WTC11 (cell line): ENCODE data around the gene SRC. TPM values are rescaled to one million over a fixed set of nuclear protein-coding genes. Genes with fewer than 3 reads are reported as not detected.
A peak's percentile ranks its signal among the peaks of the same experiment; 100 is the strongest.

Source experiments
- ATAC-seq: fragments of 200-7000 bp; cut with Tn5 transposase; 2 replicates; pipeline ENCODE4 v1.10.0; 2021; ENCODE audit warnings: mild to moderate bottlenecking, moderate library complexity
- CTCF ChIA-PET: fragments of 300-600 bp; sonication (Branson Sonifier 250); formaldehyde crosslinking; loops from one replicate; lab custom pipeline; 2021; ENCODE audit warnings: antibody characterized with exemption; lab: Charles Lee
- POLR2A ChIA-PET: fragments of 350-600 bp; sonication (Branson Sonifier 250); formaldehyde crosslinking; loops from one replicate; lab custom pipeline; 2021; ENCODE audit warnings: antibody characterized with exemption; lab: Charles Lee
- DNase-seq: peaks from one replicate; pipeline ENCODE4 v3.0.0; 2021; ENCODE audit warnings: low spot score
- H3K27ac Mint-ChIP-seq: 2 replicates; pipeline ENCODE4 v1.8.0; 2021; ENCODE audit warnings: mixed read lengths
- H3K27me3 Mint-ChIP-seq: 2 replicates; pipeline ENCODE4 v1.8.0; 2021; ENCODE audit warnings: low read depth, mild to moderate bottlenecking, moderate library complexity, mixed read lengths
- H3K36me3 Mint-ChIP-seq: 2 replicates; pipeline ENCODE4 v1.8.0; 2021; ENCODE audit warnings: mixed read lengths
- H3K4me1 Mint-ChIP-seq: 2 replicates; pipeline ENCODE4 v1.8.0; 2022; ENCODE audit warnings: mixed read lengths
- H3K4me3 Mint-ChIP-seq: 2 replicates; pipeline ENCODE4 v1.8.0; 2021; ENCODE audit warnings: mild to moderate bottlenecking, moderate library complexity, mixed read lengths
- H3K9me3 Mint-ChIP-seq: 2 replicates; pipeline ENCODE4 v1.8.0; 2021; ENCODE audit warnings: mixed read lengths
- E2F1 ChIP-seq: sonication (generic); formaldehyde crosslinking; IDR thresholded peaks from 2 replicates; pipeline ENCODE4 v1.8.0; 2022; ENCODE audit warnings: mild to moderate bottlenecking, missing genetic modification reagents
- ESRRA ChIP-seq: sonication (generic); formaldehyde crosslinking; IDR thresholded peaks from 2 replicates; pipeline ENCODE4 v1.8.1; 2022; ENCODE audit warnings: mild to moderate bottlenecking, missing genetic modification reagents, borderline replicate concordance
- GABPB1 ChIP-seq: sonication (generic); formaldehyde crosslinking; IDR thresholded peaks from 2 replicates; pipeline ENCODE4 v1.8.1; 2023; ENCODE audit warnings: mild to moderate bottlenecking, missing genetic modification reagents
- GTF2I ChIP-seq: fragments of 250-450 bp; sonication (Bioruptor Pico); conservative IDR thresholded peaks from 2 replicates; pipeline ENCODE4 v1.4.0; 2021; ENCODE audit warnings: mild to moderate bottlenecking
- IRF1 ChIP-seq: sonication (generic); formaldehyde crosslinking; IDR thresholded peaks from 2 replicates; pipeline ENCODE4 v1.8.0; 2023; ENCODE audit warnings: missing genetic modification reagents
- IRF2 ChIP-seq: sonication (generic); formaldehyde crosslinking; IDR thresholded peaks from 2 replicates; pipeline ENCODE4 v1.8.0; 2022; ENCODE audit warnings: low read depth, missing genetic modification reagents, borderline replicate concordance
- MLX ChIP-seq: sonication (generic); formaldehyde crosslinking; IDR thresholded peaks from 2 replicates; pipeline ENCODE4 v1.8.1; 2023; ENCODE audit warnings: mild to moderate bottlenecking, missing genetic modification reagents, moderate library complexity
- MXD4 ChIP-seq: fragments of 250-450 bp; sonication (Bioruptor Pico); IDR thresholded peaks from 2 replicates; pipeline ENCODE4 v1.8.0; 2021; ENCODE audit warnings: mild to moderate bottlenecking, moderate library complexity, borderline replicate concordance
- MYBL2 ChIP-seq: sonication (generic); formaldehyde crosslinking; IDR thresholded peaks from 2 replicates; pipeline ENCODE4 v1.8.1; 2023; ENCODE audit warnings: mild to moderate bottlenecking, moderate library complexity, missing genetic modification reagents
- NR2C2 ChIP-seq: sonication (generic); formaldehyde crosslinking; IDR thresholded peaks from 2 replicates; pipeline ENCODE4 v1.8.0; 2022; ENCODE audit warnings: mild to moderate bottlenecking, missing genetic modification reagents
- RELA ChIP-seq: sonication (generic); formaldehyde crosslinking; IDR thresholded peaks from 2 replicates; pipeline ENCODE4 v1.8.1; 2022; ENCODE audit warnings: missing genetic modification reagents, mild to moderate bottlenecking, borderline replicate concordance
- SMAD3 ChIP-seq: sonication (generic); formaldehyde crosslinking; IDR thresholded peaks from 2 replicates; pipeline ENCODE4 v1.8.0; 2022; ENCODE audit warnings: missing genetic modification reagents, mild to moderate bottlenecking, borderline replicate concordance
- SP1 ChIP-seq: sonication (generic); formaldehyde crosslinking; conservative IDR thresholded peaks from 2 replicates; pipeline ENCODE4 v1.8.1; 2022; ENCODE audit warnings: missing genetic modification reagents
- USF1 ChIP-seq: sonication (generic); formaldehyde crosslinking; IDR thresholded peaks from 2 replicates; pipeline ENCODE4 v1.8.0; 2022; ENCODE audit warnings: mild to moderate bottlenecking, missing genetic modification reagents
- ZNF121 ChIP-seq: sonication (generic); formaldehyde crosslinking; IDR thresholded peaks from 2 replicates; pipeline ENCODE4 v1.8.0; 2023; ENCODE audit warnings: missing genetic modification reagents
- ZNF263 ChIP-seq: sonication (generic); formaldehyde crosslinking; IDR thresholded peaks from 2 replicates; pipeline ENCODE4 v1.8.1; 2022; ENCODE audit warnings: low read depth, mild to moderate bottlenecking, moderate library complexity, missing genetic modification reagents
- ZNF317 ChIP-seq: sonication (generic); formaldehyde crosslinking; IDR thresholded peaks from 2 replicates; pipeline ENCODE4 v1.8.1; 2023; ENCODE audit warnings: low read depth, mild to moderate bottlenecking, moderate library complexity, missing genetic modification reagents, borderline replicate concordance
- total RNA-seq: library from RNA; stranded (reverse); gene quantifications from 3 replicates; pipeline ENCODE4 v1.2.3, GENCODE V29; 2021
- TF ChIP-seq, protein P1 (sequence below): sonication (generic); formaldehyde crosslinking; IDR thresholded peaks from 2 replicates; pipeline ENCODE4 v1.8.1; 2022; ENCODE audit warnings: mild to moderate bottlenecking, missing genetic modification reagents, moderate library complexity, borderline replicate concordance
- TF ChIP-seq, protein P2 (sequence below): fragments of 250-450 bp; sonication (Bioruptor Pico); IDR thresholded peaks from 2 replicates; pipeline ENCODE4 v1.8.0; 2021; ENCODE audit warnings: mild to moderate bottlenecking
- TF ChIP-seq, protein P3 (sequence below): sonication (generic); formaldehyde crosslinking; IDR thresholded peaks from 2 replicates; pipeline ENCODE4 v1.8.1; 2023; ENCODE audit warnings: mild to moderate bottlenecking, missing genetic modification reagents
- TF ChIP-seq, protein P4 (sequence below): sonication (generic); formaldehyde crosslinking; IDR thresholded peaks from 2 replicates; pipeline ENCODE4 v1.8.1; 2023; ENCODE audit warnings: mild to moderate bottlenecking, missing genetic modification reagents, borderline replicate concordance

SRC gene
- total RNA-seq, 1 experiment from 2014 or later, result 33.3 TPM

- Mint-ChIP-seq H3K4me1 (peaks cover 15% of the 10 kb centered on the region), H3K27me3 (no peaks in the 10 kb centered on the region), H3K4me3 (no peak overlapping the region), H3K36me3 (no peaks in the 10 kb centered on the region), H3K9me3 (no peaks in the 10 kb centered on the region), H3K27ac (no peak overlapping the region)
- TF ChIP-seq SMAD3 (CRISPR knock-in tag) (no peak), GABPB1 (CRISPR knock-in tag) (peak; percentile 54; the same call in 1 of the 2 replicates)
- ChIA-PET POLR2A (interaction anchor here (0.6 kb wide), 1 partner anchor 56 kb away, joined by 3 read pairs; no protein-coding TSS in a partner anchor), CTCF (no interaction called here)
- ATAC-seq (no peak), DNase-seq (no peak)
Observed at GRCh38 chr20:37390891-37391525, 45.1 kb downstream of the SRC start.

DNA sequence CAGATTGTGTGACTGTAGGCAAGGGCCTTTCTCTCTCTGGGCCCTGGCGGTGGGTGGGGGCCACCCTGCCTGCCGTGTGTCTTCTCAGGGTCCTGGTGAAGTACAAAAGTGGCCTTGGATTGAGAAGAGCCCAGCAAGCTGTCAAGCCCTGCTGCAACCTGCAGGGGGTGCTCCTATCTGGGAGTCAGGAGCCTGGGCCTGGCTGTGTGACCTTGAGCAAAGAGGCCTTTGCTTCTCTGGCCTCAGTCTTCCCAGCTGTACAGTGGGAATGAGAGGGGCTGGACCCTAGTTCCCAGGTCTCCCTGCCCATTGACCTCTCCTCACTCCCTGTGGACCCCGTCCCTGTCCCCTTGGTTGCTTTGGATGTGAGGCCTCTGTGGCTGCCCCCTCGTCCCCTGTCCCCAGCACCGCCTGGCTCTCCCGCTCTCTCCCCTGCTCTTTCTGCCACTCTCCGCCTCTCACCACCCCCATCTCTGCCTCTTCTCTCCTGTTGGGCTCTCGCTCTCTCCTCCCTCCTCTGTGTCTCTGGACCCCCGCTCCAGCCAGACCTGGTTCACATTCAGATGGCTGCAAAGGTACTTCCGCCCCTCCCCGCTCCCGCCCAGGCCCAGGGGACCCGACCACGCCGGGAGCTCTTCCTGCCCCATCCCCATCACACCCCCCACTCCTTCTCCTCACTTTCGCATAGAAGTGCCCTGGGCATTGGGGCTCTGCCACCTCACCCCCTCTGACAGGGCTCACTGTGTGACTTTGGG is 46.7 kb downstream of the SRC start:
- Mint-ChIP-seq H3K27me3 (no peaks in the 10 kb centered on the region), H3K27ac (no peak overlapping the region), H3K9me3 (no peaks in the 10 kb centered on the region), H3K4me3 (no peak overlapping the region), H3K36me3 (no peaks in the 10 kb centered on the region), H3K4me1 (peaks cover 28% of the 10 kb centered on the region)
- ChIA-PET CTCF (interaction anchor here (0.7 to 1.8 kb wide), 10 partner anchors 9 to 142 kb away, joined by 3 to 6 read pairs (median 3); partner anchors contain the start of gene SRC), POLR2A (interaction anchor here (1.3 kb wide), 1 partner anchor 9 kb away, joined by 3 read pairs; no protein-coding TSS in a partner anchor)
- ATAC-seq, result no peak
- peak; percentile 50 for DNase-seq
- TF ChIP-seq IRF1 (CRISPR knock-in tag), result no peak
- TF ChIP-seq MXD4, result no peak
- TF ChIP-seq ZNF121 (CRISPR knock-in tag), result peak; percentile 86
- no peak for TF ChIP-seq SMAD3 (CRISPR knock-in tag)
- peak; percentile 91 for TF ChIP-seq GTF2I
- TF ChIP-seq MLX (CRISPR knock-in tag), result no peak
- no peak for TF ChIP-seq MYBL2 (CRISPR knock-in tag)
- TF ChIP-seq USF1 (CRISPR knock-in tag), result no peak
- TF ChIP-seq, protein P1, sequence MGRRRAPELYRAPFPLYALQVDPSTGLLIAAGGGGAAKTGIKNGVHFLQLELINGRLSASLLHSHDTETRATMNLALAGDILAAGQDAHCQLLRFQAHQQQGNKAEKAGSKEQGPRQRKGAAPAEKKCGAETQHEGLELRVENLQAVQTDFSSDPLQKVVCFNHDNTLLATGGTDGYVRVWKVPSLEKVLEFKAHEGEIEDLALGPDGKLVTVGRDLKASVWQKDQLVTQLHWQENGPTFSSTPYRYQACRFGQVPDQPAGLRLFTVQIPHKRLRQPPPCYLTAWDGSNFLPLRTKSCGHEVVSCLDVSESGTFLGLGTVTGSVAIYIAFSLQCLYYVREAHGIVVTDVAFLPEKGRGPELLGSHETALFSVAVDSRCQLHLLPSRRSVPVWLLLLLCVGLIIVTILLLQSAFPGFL (CRISPR knock-in tag), result no peak
- TF ChIP-seq, protein P2, sequence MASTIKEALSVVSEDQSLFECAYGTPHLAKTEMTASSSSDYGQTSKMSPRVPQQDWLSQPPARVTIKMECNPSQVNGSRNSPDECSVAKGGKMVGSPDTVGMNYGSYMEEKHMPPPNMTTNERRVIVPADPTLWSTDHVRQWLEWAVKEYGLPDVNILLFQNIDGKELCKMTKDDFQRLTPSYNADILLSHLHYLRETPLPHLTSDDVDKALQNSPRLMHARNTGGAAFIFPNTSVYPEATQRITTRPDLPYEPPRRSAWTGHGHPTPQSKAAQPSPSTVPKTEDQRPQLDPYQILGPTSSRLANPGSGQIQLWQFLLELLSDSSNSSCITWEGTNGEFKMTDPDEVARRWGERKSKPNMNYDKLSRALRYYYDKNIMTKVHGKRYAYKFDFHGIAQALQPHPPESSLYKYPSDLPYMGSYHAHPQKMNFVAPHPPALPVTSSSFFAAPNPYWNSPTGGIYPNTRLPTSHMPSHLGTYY, result no peak
- TF ChIP-seq ZNF263 (CRISPR knock-in tag), result no peak
- TF ChIP-seq E2F1 (CRISPR knock-in tag), result no peak
- no peak for TF ChIP-seq RELA (CRISPR knock-in tag)
- TF ChIP-seq ESRRA (CRISPR knock-in tag), result peak; percentile 99
- TF ChIP-seq NR2C2 (CRISPR knock-in tag), result no peak
- TF ChIP-seq, protein P3, sequence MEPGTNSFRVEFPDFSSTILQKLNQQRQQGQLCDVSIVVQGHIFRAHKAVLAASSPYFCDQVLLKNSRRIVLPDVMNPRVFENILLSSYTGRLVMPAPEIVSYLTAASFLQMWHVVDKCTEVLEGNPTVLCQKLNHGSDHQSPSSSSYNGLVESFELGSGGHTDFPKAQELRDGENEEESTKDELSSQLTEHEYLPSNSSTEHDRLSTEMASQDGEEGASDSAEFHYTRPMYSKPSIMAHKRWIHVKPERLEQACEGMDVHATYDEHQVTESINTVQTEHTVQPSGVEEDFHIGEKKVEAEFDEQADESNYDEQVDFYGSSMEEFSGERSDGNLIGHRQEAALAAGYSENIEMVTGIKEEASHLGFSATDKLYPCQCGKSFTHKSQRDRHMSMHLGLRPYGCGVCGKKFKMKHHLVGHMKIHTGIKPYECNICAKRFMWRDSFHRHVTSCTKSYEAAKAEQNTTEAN (CRISPR knock-in tag), result no peak
- TF ChIP-seq SP1, result no peak
- no peak for TF ChIP-seq IRF2 (CRISPR knock-in tag)
- TF ChIP-seq ZNF317 (CRISPR knock-in tag), result no peak
- TF ChIP-seq, protein P4, sequence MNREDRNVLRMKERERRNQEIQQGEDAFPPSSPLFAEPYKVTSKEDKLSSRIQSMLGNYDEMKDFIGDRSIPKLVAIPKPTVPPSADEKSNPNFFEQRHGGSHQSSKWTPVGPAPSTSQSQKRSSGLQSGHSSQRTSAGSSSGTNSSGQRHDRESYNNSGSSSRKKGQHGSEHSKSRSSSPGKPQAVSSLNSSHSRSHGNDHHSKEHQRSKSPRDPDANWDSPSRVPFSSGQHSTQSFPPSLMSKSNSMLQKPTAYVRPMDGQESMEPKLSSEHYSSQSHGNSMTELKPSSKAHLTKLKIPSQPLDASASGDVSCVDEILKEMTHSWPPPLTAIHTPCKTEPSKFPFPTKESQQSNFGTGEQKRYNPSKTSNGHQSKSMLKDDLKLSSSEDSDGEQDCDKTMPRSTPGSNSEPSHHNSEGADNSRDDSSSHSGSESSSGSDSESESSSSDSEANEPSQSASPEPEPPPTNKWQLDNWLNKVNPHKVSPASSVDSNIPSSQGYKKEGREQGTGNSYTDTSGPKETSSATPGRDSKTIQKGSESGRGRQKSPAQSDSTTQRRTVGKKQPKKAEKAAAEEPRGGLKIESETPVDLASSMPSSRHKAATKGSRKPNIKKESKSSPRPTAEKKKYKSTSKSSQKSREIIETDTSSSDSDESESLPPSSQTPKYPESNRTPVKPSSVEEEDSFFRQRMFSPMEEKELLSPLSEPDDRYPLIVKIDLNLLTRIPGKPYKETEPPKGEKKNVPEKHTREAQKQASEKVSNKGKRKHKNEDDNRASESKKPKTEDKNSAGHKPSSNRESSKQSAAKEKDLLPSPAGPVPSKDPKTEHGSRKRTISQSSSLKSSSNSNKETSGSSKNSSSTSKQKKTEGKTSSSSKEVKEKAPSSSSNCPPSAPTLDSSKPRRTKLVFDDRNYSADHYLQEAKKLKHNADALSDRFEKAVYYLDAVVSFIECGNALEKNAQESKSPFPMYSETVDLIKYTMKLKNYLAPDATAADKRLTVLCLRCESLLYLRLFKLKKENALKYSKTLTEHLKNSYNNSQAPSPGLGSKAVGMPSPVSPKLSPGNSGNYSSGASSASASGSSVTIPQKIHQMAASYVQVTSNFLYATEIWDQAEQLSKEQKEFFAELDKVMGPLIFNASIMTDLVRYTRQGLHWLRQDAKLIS (CRISPR knock-in tag), result no peak
